ENCODE data around the gene TMEM270. TPM values are rescaled to one million over a fixed set of nuclear protein-coding genes. Genes with fewer than 3 reads are reported as not detected.

Gene TMEM270
- total and polyA plus RNA-seq, 2 of the 4 experiments (the other 2 are of a cell fraction), result 0.17 TPM; not detected in 1

DNA sequence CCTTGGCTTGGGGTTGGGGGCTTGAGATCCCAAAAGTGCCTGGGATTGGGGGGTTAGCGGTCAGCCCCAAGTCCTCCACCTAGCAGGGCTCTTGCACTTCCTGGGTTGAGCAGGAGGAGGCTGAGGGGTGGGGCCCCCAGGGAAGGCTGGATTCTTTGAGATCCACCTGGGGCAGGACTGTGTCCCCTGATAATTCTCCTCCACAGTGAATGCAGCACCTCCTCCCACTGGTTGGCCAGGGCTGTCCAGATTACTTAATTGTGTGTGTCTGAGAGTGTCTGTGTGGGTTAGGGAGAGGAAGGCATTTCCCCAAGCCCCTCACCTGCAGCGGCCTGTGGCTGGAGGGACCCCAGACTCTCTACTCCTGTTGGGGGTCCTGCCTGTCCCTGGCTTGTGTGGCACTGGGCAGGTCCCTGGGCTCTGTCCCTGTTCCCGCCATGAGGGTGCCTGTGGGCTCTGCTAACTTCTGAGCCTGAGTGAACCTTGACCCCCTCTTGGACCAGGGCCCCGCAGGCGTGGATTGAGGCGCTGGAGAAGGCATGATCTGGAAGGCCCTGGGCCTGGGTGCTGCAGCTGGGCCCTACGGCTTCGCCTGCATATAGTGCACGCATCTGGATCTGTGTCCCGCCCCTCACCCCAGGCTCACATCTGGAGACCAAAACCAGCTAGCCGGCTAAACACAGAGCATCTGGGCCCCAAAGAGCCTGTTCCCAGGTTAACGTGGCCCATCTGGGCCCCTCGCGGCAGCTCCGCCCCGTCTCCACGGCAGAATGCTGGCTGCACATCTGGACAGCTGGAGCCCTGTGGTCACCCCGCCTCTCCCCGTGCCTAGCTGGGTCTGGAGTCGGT, 10.4 kb downstream of the TMEM270 start:
- H3K18ac ChIP-seq (ENCODE audit: low read depth, low read length), result no peak overlapping the region; the same call in 1 of the 2 replicates
- ChIA-PET POLR2A (ENCODE audit: unreplicated experiment) (no interaction called here), CTCF (no interaction called here)
- intact Hi-C loops (cut with micrococcal nuclease), result no loop called here
- H3K36me3 ChIP-seq (ENCODE audit: control insufficient read depth, insufficient read depth, low read length), result no peaks in the 10 kb centered on the region
- H2BK5ac ChIP-seq (ENCODE audit: low read depth, low read length, poor library complexity, severe bottlenecking), result no peak overlapping the region
- no TSS peak for BruUV-seq (replicated peaks)
- ATAC-seq (ENCODE audit: low read depth) (no peak), DNase-seq (no peak)
- H2BK15ac ChIP-seq (ENCODE audit: low read depth, low read length), result peak overlapping the region; percentile 91; the same call in 1 of the 3 replicates
- H3K9me1 ChIP-seq (ENCODE audit: insufficient read depth, low read length), result peaks cover 24% of the 10 kb centered on the region
- WGBS, 2 experiments (ENCODE audit: extremely low coverage in 2 of 2, insufficient read length in 1 of 2), result 73% methylated on average over 14 of the region's 20 CpGs; no CpG with 5 or more reads in 1 of the 2 experiments
- peak overlapping the region; percentile 77; the same call in 1 of the 2 replicates for H2AK5ac ChIP-seq (ENCODE audit: low read depth, low read length)
- peak overlapping the region; percentile 49 for H2AFZ ChIP-seq (replicated peaks; ENCODE audit: low read length, poor library complexity)
- H3K9ac ChIP-seq (ENCODE audit: low read depth, low read length), result no peak overlapping the region
- peak overlapping the region; percentile 46 for H2BK120ac ChIP-seq (ENCODE audit: low read depth, low read length)
- H4K8ac ChIP-seq (ENCODE audit: low read depth in 2 of 2, low read length in 2 of 2), result peak overlapping the region in 1 of 2 experiments; percentile 15; a peak in 1 of 4 replicates
- in situ Hi-C loops (cut with MboI; ENCODE audit: low sequenced_read_pairs), result loop anchor here (5.0 kb wide), 1 partner anchor 151 kb away; no protein-coding TSS in a partner anchor
- peak overlapping the region; percentile 36 for H2BK20ac ChIP-seq (ENCODE audit: low read depth, low read length)
- H3K79me1 ChIP-seq (ENCODE audit: low read depth in 1 of 2, low read length in 2 of 2), result peaks cover 0 to 3% of the 10 kb centered on the region in 2 experiments; a peak in 1 of 4 replicates
- no peaks in the 10 kb centered on the region; the same call in 1 of the 2 replicates for H3K27me3 ChIP-seq (ENCODE audit: control insufficient read depth, insufficient read depth, low read length)
- H4K91ac ChIP-seq (ENCODE audit: insufficient read depth, low read depth, low read length), result peak overlapping the region; percentile 65
- H4K5ac ChIP-seq (ENCODE audit: low read depth, low read length), result no peak overlapping the region
- no peak overlapping the region for H3K27ac ChIP-seq (ENCODE audit: insufficient read depth, low read length)
- TF ChIP-seq BHLHE40 (IDR thresholded peaks at IDR 0.05; ENCODE audit: low read depth, low read length) (no peak), SMC3 (IDR thresholded peaks at IDR 0.05; ENCODE audit: low read depth, low read length) (no peak), MXI1 (IDR thresholded peaks at IDR 0.05; ENCODE audit: borderline replicate concordance, low read depth, low read length) (no peak), NFE2L2 (IDR thresholded peaks at IDR 0.05; ENCODE audit: low read depth, low read length) (no peak), RFX5 (IDR thresholded peaks at IDR 0.05; ENCODE audit: low read depth, low read length) (no peak)
- TF ChIP-seq, protein P1, sequence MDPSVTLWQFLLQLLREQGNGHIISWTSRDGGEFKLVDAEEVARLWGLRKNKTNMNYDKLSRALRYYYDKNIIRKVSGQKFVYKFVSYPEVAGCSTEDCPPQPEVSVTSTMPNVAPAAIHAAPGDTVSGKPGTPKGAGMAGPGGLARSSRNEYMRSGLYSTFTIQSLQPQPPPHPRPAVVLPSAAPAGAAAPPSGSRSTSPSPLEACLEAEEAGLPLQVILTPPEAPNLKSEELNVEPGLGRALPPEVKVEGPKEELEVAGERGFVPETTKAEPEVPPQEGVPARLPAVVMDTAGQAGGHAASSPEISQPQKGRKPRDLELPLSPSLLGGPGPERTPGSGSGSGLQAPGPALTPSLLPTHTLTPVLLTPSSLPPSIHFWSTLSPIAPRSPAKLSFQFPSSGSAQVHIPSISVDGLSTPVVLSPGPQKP (IDR thresholded peaks at IDR 0.05; ENCODE audit: borderline replicate concordance, low read depth, low read length), result no peak
- dilution Hi-C loops (cut with HindIII; ENCODE audit: low sequenced_read_pairs, unreplicated experiment), result no loop called here
- peak overlapping the region; percentile 55 for H2AK9ac ChIP-seq (replicated peaks; ENCODE audit: low read depth, low read length, poor library complexity)
- H3K23ac ChIP-seq (ENCODE audit: low read depth, low read length), result no peak overlapping the region
- peaks cover 24% of the 10 kb centered on the region for H3K4me1 ChIP-seq (ENCODE audit: control insufficient read depth, insufficient read depth, low read length)
- H4K20me1 ChIP-seq (ENCODE audit: insufficient read depth, low read length), result no peaks in the 10 kb centered on the region
- peak overlapping the region; percentile 64 for H3K4ac ChIP-seq (ENCODE audit: low read depth, low read length)
- no peak overlapping the region for H3K4me3 ChIP-seq (ENCODE audit: insufficient read depth, low read depth, low read length)
- 0 out of 2 replicates have a peak overlapping the region, but pooled peaks have one; percentile 13 for H3K14ac ChIP-seq (replicated peaks; ENCODE audit: low read depth, low read length)
- H3K9me3 ChIP-seq (ENCODE audit: control insufficient read depth, insufficient read depth, low read length), result no peaks in the 10 kb centered on the region
- H3K4me2 ChIP-seq (ENCODE audit: low read depth, low read length), result no peak overlapping the region
- no peak overlapping the region for H3K56ac ChIP-seq (ENCODE audit: extremely low read depth, insufficient read depth, low read length)
